Measurements from ENCODE around the gene SLCO1A2. TPM values are rescaled to one million over a fixed set of nuclear protein-coding genes. Genes with fewer than 3 reads are reported as not detected.

SLCO1A2 gene
- total RNA-seq, 1 donor from 2014 or later: not detected

DNA sequence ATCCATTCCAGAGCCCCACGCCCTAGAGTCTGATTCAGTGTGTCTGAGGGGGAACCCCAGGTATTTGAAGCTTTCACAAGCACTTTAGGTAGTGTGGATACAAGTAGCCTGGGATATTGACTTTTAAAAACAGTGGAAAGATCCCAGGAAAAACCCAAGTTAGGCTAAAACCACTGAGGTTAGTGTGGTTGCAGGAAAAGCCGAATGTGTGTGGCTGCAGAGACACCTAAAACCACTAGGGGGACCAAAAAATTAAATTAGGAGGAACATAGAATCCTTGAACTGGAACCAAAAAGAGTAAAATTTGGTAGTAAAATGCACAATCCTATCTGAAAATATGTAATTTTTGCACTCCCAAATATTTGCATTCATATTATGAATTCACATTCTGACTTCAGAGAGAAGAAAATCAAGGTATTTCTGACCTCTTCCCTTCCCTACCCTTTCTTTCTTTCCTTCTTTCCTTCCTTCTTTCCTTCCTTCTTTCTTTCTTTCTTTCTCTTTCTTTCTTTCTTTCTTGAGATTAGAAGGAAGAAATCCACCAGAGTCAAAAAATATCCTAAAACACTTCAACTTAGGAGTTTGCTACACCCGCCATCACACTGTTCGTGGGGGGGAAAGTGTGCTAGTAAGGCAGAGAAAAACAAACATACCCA, 37.8 kb downstream of the SLCO1A2 start:
- Histone ChIP-seq H3K4me3 (no peak overlapping the region), H3K27ac (no peak overlapping the region), H3K27me3 (no peaks in the 10 kb centered on the region), H3K4me1 (no peaks in the 10 kb centered on the region), H3K36me3 (no peaks in the 10 kb centered on the region), H3K9me3 (no peaks in the 10 kb centered on the region)
- intact Hi-C loops (cut with DNase I): no loop called here
- no peak for DNase-seq (ENCODE audit: extremely low spot score in 2 of 2)
- TF ChIP-seq POLR2AphosphoS5 (IDR thresholded peaks at IDR 0.05; ENCODE audit: insufficient read depth in 1 of 2, low read depth in 1 of 2) (no peak), POLR2A (IDR thresholded peaks at IDR 0.05) (no peak)
- TF ChIP-seq, protein P1, sequence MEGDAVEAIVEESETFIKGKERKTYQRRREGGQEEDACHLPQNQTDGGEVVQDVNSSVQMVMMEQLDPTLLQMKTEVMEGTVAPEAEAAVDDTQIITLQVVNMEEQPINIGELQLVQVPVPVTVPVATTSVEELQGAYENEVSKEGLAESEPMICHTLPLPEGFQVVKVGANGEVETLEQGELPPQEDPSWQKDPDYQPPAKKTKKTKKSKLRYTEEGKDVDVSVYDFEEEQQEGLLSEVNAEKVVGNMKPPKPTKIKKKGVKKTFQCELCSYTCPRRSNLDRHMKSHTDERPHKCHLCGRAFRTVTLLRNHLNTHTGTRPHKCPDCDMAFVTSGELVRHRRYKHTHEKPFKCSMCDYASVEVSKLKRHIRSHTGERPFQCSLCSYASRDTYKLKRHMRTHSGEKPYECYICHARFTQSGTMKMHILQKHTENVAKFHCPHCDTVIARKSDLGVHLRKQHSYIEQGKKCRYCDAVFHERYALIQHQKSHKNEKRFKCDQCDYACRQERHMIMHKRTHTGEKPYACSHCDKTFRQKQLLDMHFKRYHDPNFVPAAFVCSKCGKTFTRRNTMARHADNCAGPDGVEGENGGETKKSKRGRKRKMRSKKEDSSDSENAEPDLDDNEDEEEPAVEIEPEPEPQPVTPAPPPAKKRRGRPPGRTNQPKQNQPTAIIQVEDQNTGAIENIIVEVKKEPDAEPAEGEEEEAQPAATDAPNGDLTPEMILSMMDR (IDR thresholded peaks at IDR 0.05): no peak

DNA sequence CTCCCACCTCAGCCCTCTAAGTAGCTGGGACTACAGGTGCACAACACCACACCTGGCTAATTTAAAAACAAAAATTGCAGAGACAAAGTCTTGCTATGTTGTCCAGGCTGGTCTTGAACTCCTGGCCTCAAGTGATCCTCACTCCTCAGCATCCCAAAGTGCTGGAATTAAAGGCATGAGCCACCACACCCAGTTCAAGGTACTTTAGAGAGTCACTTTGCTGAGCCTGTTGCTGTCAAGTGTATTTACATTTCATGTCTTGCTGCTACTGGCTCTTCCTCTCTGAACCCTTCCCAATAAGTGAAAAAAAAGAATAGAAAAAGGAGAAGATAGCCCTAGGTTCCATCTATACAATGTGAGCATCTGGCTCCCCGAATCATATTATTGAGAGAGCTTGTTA, 38.4 kb downstream of the SLCO1A2 start:
- no peaks in the 10 kb centered on the region for H3K9me3 ChIP-seq
- H3K4me3 ChIP-seq: no peak overlapping the region
- intact Hi-C loops (cut with DNase I): no loop called here
- TF ChIP-seq POLR2AphosphoS5 (IDR thresholded peaks at IDR 0.05; ENCODE audit: insufficient read depth in 1 of 2, low read depth in 1 of 2) (no peak), POLR2A (IDR thresholded peaks at IDR 0.05) (no peak)
- TF ChIP-seq, protein P1 (IDR thresholded peaks at IDR 0.05): no peak
- H3K27ac ChIP-seq: no peak overlapping the region
- H3K36me3 ChIP-seq: no peaks in the 10 kb centered on the region
- H3K4me1 ChIP-seq: no peaks in the 10 kb centered on the region
- H3K27me3 ChIP-seq: no peaks in the 10 kb centered on the region
- no peak for DNase-seq (ENCODE audit: extremely low spot score in 2 of 2)

DNA sequence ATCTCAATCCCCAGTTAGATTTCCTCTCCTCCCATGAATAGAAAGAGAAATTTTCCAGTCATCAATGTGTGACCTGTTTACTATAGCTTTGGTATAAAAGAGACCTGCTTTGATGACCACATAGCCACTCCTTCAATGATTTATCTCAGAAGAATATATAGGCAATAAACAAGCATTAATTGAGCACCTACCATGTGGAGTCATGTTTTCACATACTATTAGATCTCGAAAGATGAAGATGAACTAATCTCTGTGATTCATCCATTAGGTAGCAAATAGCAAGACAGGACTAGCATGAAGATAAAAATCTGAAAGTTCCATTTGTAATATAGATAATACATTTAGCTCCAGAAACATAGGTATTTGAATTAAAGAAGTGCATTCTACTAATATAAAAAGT, 40.5 kb downstream of the SLCO1A2 start:
- H3K9me3 ChIP-seq: no peaks in the 10 kb centered on the region
- no peak overlapping the region for H3K27ac ChIP-seq
- no peak overlapping the region for H3K4me3 ChIP-seq
- DNase-seq (ENCODE audit: extremely low spot score in 2 of 2): no peak
- no peaks in the 10 kb centered on the region for H3K27me3 ChIP-seq
- H3K36me3 ChIP-seq: no peaks in the 10 kb centered on the region
- TF ChIP-seq POLR2AphosphoS5 (IDR thresholded peaks at IDR 0.05; ENCODE audit: insufficient read depth in 1 of 2, low read depth in 1 of 2) (no peak), POLR2A (IDR thresholded peaks at IDR 0.05) (no peak)
- TF ChIP-seq, protein P1 (IDR thresholded peaks at IDR 0.05): no peak
- no peaks in the 10 kb centered on the region for H3K4me1 ChIP-seq
- intact Hi-C loops (cut with DNase I): no loop called here

DNA sequence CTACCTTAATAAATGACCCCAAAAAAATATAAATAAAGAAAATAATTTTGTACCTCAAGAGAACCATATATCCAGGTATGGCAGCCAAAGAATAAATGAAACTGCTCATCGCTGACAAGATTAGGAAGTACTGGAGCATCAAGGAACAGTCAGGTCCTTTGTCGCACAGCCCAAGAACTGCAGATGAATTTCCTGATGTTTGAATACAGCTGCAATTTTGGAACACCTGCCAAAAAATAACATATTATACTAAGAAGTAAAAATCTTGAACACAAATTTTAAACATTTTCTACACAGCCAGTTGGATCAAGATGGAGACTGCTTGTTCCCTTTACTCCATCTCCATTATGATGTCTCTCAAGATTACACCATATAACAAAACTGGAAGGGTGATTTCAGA, 42.6 kb downstream of the SLCO1A2 start:
- Histone ChIP-seq H3K4me1 (no peaks in the 10 kb centered on the region), H3K4me3 (no peak overlapping the region), H3K9me3 (no peaks in the 10 kb centered on the region), H3K27ac (no peak overlapping the region), H3K36me3 (no peaks in the 10 kb centered on the region), H3K27me3 (no peaks in the 10 kb centered on the region)
- TF ChIP-seq POLR2AphosphoS5 (IDR thresholded peaks at IDR 0.05; ENCODE audit: insufficient read depth in 1 of 2, low read depth in 1 of 2) (no peak), POLR2A (IDR thresholded peaks at IDR 0.05) (no peak)
- TF ChIP-seq, protein P1 (IDR thresholded peaks at IDR 0.05): no peak
- DNase-seq (ENCODE audit: extremely low spot score in 2 of 2): no peak
- intact Hi-C loops (cut with DNase I): no loop called here

DNA sequence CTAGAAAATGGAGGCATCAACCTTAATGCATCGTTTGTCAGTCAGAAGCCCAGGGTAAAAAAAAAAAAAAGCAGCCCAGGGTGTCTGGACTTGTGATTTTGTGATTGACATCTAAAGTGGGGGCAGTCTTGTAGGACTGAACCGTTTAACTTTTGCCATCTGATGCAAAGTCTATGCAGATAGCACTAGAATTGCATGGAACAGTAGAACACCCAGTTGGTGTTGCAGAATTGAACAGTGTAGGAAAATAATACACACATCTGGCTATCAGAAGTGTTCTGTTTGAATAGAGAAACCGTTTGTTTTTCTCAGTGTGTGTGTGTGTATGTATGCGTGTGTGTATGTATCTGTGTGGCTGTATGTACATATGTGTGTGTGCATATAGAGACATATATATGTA, 45.0 kb downstream of the SLCO1A2 start:
- Histone ChIP-seq H3K4me3 (no peak overlapping the region), H3K4me1 (no peaks in the 10 kb centered on the region), H3K27ac (no peak overlapping the region), H3K27me3 (no peaks in the 10 kb centered on the region), H3K9me3 (no peaks in the 10 kb centered on the region), H3K36me3 (no peaks in the 10 kb centered on the region)
- intact Hi-C loops (cut with DNase I): no loop called here
- no peak for DNase-seq (ENCODE audit: extremely low spot score in 2 of 2)
- TF ChIP-seq, protein P1 (IDR thresholded peaks at IDR 0.05): no peak
- TF ChIP-seq POLR2AphosphoS5 (IDR thresholded peaks at IDR 0.05; ENCODE audit: insufficient read depth in 1 of 2, low read depth in 1 of 2) (no peak), POLR2A (IDR thresholded peaks at IDR 0.05) (no peak)
